ENCODE results near the gene FNDC3B.

The FNDC3B gene

DNA sequence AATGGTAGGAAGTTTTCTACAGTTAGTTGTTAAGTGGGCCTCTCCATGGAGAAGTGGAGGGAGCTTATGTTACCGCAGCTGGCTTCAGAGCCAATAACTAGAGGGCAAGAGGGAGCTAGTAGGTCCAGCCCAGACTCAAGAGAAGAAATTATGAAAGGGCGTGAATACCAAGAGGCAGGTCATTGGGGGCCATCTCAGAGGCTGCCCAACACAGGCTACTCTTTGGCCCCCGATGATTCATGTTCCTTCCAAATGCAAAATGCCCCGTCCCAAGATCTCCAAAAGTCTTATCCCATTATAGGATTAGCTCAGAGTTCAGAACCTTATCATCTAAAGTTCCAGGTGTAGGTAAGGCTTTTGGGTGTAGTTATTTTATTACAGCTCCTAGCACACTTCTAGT lies 94.5 kb downstream of the FNDC3B start:
- Histone ChIP-seq H3K4me1 (peaks cover 25% of the 10 kb centered on the region), H3K4me3 (ENCODE audit: low read depth, low read length) (no peak overlapping the region), H3K36me3 (no peaks in the 10 kb centered on the region), H3K27me3 (no peaks in the 10 kb centered on the region), H3K9me3 (no peaks in the 10 kb centered on the region)
- TF ChIP-seq, protein P1, sequence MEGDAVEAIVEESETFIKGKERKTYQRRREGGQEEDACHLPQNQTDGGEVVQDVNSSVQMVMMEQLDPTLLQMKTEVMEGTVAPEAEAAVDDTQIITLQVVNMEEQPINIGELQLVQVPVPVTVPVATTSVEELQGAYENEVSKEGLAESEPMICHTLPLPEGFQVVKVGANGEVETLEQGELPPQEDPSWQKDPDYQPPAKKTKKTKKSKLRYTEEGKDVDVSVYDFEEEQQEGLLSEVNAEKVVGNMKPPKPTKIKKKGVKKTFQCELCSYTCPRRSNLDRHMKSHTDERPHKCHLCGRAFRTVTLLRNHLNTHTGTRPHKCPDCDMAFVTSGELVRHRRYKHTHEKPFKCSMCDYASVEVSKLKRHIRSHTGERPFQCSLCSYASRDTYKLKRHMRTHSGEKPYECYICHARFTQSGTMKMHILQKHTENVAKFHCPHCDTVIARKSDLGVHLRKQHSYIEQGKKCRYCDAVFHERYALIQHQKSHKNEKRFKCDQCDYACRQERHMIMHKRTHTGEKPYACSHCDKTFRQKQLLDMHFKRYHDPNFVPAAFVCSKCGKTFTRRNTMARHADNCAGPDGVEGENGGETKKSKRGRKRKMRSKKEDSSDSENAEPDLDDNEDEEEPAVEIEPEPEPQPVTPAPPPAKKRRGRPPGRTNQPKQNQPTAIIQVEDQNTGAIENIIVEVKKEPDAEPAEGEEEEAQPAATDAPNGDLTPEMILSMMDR (IDR thresholded peaks at IDR 0.05; ENCODE audit: low read depth, low read length): no peak
- no peak for DNase-seq

DNA sequence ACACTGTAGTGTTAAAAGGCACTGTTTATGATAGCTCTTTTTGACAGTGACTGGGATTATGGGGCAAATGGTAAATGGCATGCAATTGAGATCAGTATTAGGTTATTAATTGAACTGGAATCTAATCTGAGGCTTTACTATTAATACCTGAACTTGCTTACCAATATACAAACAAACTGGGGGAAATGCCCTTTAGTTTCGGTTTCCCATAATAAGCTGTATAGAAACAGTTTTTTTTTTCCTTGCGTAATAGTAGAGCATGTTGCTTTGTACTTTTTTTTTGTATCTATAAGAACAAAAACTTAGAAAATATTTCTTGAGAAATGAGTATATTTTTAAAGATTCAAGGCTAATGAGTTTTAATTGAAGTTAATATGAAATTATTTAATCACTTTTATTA lies 95.0 kb downstream of the FNDC3B start:
- no peaks in the 10 kb centered on the region for H3K27me3 ChIP-seq
- TF ChIP-seq, protein P1 (IDR thresholded peaks at IDR 0.05; ENCODE audit: low read depth, low read length): no peak
- no peak for DNase-seq
- no peaks in the 10 kb centered on the region for H3K9me3 ChIP-seq
- peaks cover 24% of the 10 kb centered on the region for H3K4me1 ChIP-seq
- H3K4me3 ChIP-seq (ENCODE audit: low read depth, low read length): no peak overlapping the region
- no peaks in the 10 kb centered on the region for H3K36me3 ChIP-seq

DNA sequence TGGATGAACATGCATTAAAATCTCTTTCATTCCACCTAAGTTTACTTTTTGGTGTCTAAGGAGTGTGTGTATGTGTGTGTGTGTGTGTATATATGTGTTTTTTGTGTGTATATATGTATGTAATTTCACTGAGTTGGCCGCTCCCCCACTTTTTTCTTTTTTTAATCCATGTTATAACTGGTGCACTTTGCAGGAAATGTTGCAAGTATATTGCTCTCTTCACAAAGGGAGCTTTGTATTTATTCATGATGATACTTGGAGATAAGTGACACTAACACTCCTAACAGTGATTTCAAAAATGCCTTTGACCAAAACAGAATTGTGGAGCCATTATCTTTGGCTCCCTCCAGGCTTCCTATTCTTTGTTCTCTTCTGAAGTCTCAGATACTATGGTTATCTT lies 95.8 kb downstream of the FNDC3B start:
- no peaks in the 10 kb centered on the region for H3K36me3 ChIP-seq
- peaks cover 22% of the 10 kb centered on the region for H3K4me1 ChIP-seq
- H3K4me3 ChIP-seq (ENCODE audit: low read depth, low read length): no peak overlapping the region
- no peak for DNase-seq
- TF ChIP-seq, protein P1 (IDR thresholded peaks at IDR 0.05; ENCODE audit: low read depth, low read length): no peak
- no peaks in the 10 kb centered on the region for H3K27me3 ChIP-seq
- no peaks in the 10 kb centered on the region for H3K9me3 ChIP-seq

DNA sequence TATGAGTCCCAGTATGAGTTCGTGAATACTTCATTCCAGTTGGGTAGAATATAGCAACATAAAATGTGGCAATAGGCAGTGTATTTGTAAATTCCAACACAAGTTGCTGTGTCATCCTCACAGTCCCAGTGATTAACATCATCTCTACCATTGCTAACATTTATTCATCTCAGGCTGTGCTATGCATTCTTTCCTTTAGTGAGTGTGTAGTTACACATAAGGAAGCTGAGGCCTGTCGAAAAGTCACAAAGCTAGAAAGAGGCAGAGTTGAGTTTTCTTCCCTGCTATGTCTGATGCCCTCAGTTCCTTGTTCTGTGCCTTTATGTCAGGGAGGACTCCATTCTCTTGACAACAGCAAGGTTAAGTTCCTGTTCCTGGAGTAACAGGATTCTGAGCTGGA lies 96.4 kb downstream of the FNDC3B start:
- no peaks in the 10 kb centered on the region for H3K36me3 ChIP-seq
- no peak overlapping the region for H3K4me3 ChIP-seq (ENCODE audit: low read depth, low read length)
- no peaks in the 10 kb centered on the region for H3K9me3 ChIP-seq
- no peak for DNase-seq
- peaks cover 22% of the 10 kb centered on the region for H3K4me1 ChIP-seq
- no peaks in the 10 kb centered on the region for H3K27me3 ChIP-seq
- TF ChIP-seq, protein P1 (IDR thresholded peaks at IDR 0.05; ENCODE audit: low read depth, low read length): no peak

DNA sequence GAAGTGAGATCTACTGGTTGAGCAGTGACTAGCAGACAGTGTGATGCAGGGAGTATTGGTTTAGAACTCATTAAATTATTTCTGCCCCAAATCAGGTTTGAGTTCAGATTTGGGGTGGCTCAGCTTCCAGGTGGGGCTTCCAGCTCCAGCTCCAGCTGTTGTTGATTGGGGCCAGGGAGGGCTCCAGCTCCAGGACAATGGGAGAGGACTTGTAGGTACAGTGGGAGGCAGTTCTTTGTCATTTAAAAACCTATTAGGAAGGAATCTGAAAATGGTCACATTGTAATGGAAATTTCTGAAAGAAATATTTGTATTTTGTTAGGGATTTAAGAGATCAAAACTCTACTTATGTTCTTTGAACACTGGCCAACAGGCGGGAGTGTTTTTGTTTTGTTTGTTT lies 97.0 kb downstream of the FNDC3B start:
- Histone ChIP-seq H3K36me3 (no peaks in the 10 kb centered on the region), H3K4me3 (ENCODE audit: low read depth, low read length) (no peak overlapping the region), H3K27me3 (no peaks in the 10 kb centered on the region), H3K9me3 (no peaks in the 10 kb centered on the region), H3K4me1 (peaks cover 22% of the 10 kb centered on the region)
- TF ChIP-seq, protein P1 (IDR thresholded peaks at IDR 0.05; ENCODE audit: low read depth, low read length): no peak
- no peak for DNase-seq

DNA sequence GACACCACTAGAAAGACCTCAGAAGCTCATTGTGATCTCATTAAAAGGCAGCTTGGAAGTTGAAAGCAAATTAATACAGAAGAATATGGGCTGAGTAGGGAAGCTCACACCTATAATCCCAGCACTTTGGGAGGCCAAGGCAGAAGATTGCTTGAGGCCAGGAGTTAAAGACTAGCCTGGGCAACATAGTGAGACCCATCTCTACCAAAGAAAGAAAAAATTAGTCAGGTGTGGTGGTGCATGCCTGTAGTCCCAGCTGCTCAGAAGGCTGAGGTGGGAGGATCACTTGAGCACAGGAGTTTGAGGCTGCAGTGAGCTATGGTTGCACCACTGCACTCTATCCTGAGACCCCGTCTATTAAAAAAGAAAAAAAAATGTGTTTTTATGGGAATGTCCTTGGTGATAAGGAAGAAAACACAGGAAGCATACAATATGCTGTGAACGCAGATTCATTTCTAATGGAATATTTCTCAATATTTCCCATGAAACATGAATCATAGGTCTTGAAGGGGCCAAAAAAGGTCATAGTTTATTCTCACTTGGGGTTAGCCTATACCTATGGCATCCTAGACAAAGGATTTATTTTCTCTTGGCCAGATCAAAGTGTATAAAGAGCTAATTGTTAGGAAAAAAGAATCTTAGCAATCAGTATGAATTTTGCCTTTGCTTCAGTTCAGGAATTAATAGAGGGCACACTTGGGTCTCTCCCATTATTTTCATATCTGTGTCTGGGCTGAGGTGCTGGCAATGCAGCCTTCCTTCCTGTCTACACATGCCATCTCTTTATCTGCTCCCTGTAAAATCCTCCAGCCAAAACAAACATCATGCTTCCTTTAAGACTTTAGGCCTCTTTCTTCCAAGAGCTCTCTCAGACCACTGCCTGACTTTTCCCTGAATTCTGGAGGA lies 98.2 kb downstream of the FNDC3B start:
- DNase-seq: no peak
- H3K27me3 ChIP-seq: no peaks in the 10 kb centered on the region
- TF ChIP-seq, protein P1 (IDR thresholded peaks at IDR 0.05; ENCODE audit: low read depth, low read length): no peak
- H3K36me3 ChIP-seq: no peaks in the 10 kb centered on the region
- no peaks in the 10 kb centered on the region for H3K9me3 ChIP-seq
- H3K4me3 ChIP-seq (ENCODE audit: low read depth, low read length): no peak overlapping the region
- H3K4me1 ChIP-seq: peaks cover 19% of the 10 kb centered on the region

Data from BE2C (cell line).